GM12872 (cell line): ENCODE results near the gene TIMM21.

ENCODE experiments used
- TF ChIP-seq, protein P1 (sequence below): IDR thresholded peaks from 3 replicates; pipeline ENCODE4 v1.5.1; 2011; ENCODE audit warnings: low read depth, mild to moderate bottlenecking, low read length, moderate library complexity; ENCODE audit not compliant: insufficient read depth

The TIMM21 gene, protein sequence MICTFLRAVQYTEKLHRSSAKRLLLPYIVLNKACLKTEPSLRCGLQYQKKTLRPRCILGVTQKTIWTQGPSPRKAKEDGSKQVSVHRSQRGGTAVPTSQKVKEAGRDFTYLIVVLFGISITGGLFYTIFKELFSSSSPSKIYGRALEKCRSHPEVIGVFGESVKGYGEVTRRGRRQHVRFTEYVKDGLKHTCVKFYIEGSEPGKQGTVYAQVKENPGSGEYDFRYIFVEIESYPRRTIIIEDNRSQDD

DNA sequence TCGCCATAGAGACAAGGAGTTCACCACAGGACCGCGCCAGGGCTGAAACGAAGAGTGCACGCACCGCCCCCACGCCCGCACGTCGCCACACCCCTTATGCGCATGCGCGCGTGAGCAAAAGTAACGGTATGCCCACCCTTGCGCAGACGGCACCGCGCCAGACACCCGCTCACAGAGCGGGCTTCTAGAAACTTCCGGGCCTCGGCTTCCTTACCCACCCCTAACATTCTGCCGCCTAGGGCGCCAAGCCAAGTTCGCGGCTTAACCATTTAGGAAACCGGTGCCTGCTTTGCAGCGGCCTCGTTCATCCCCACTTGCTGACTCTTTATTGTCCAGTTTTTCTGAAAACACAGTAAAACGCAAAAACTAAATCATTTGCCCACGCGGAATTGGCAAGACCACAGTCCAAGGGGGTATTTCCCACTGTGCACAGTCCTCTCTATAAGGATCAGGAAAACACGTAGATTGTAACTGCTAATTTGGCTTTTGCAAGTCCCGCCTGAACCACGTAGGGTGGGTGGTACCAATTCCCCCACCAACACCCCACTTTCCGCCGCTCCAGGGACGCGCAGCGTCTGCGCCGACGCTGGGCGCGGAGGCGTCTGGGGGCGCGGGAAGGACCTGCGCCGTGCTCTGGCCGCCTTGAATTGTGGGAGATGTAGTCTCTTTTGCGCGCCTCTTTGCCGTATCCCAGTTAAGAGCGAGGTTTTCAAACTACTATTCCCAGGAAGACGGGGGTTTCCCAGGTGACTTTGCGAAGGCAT lies at the start of gene TIMM21, which contains the start of gene FBXO15:
TIMM21 (plus strand) TSS at position 745 of the 764 bp plus-strand sequence. CDS start 286 bp downstream, outside the sequence.
FBXO15 (minus strand) TSS at position 56 of the 764 bp plus-strand sequence; CDS start at position 7, 49 bp downstream.
- TF ChIP-seq, protein P1, sequence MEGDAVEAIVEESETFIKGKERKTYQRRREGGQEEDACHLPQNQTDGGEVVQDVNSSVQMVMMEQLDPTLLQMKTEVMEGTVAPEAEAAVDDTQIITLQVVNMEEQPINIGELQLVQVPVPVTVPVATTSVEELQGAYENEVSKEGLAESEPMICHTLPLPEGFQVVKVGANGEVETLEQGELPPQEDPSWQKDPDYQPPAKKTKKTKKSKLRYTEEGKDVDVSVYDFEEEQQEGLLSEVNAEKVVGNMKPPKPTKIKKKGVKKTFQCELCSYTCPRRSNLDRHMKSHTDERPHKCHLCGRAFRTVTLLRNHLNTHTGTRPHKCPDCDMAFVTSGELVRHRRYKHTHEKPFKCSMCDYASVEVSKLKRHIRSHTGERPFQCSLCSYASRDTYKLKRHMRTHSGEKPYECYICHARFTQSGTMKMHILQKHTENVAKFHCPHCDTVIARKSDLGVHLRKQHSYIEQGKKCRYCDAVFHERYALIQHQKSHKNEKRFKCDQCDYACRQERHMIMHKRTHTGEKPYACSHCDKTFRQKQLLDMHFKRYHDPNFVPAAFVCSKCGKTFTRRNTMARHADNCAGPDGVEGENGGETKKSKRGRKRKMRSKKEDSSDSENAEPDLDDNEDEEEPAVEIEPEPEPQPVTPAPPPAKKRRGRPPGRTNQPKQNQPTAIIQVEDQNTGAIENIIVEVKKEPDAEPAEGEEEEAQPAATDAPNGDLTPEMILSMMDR: no peak

DNA sequence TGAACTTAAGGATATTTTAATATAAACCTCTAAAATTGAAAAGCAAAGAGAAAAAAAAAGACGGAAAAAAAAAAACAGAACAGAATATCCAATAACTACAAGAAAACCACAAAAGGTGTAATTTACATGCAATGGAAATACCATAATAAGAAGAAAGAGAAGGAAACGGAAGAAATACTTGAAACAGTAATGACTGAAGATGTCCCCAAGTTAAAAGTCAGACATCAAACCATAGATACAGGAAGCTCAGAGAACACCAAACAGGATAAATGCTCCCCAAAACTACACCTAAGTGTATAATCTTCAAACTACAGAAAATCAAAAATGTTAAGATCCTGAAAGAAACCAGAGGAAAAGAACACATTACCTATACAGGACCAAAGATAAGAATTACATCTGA lies 39.9 kb upstream of the TIMM21 start:
- TF ChIP-seq, protein P1: no peak

DNA sequence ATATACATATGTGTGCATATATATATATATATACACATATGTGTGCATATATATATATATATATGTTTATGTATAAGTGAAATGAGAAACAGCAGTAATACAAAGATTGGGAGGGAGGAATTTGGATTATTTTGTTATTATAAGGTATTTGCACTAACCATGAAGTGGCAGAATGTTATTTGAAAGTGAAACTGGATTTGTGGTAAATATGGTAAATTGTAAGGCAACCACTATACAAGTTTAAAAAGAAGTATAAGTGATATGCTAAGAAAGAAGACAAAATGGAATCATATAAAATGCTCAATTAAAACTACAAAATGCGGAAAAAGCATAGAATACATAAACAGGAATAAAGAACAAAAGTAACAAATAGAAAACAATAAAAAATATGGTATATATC lies 38.2 kb upstream of the TIMM21 start:
- TF ChIP-seq, protein P1: no peak

DNA sequence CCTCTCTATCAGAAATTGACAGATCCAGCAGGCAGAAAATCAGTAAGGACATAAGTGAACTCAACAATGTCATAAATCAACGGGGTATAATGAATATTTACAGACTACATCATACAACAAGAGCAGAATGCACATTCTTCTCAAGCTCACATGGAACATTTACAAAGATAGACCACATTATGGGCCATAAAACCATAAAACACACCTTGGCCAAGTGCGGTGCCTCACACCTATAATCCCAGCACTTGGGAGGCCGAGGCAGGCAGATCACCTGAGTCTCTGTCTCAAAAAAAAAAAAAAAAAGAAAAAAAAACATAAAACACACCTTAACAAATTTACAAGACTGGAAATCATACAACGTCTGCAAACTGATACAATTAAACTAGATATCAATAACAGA lies 37.3 kb upstream of the TIMM21 start:
- TF ChIP-seq, protein P1: no peak

DNA sequence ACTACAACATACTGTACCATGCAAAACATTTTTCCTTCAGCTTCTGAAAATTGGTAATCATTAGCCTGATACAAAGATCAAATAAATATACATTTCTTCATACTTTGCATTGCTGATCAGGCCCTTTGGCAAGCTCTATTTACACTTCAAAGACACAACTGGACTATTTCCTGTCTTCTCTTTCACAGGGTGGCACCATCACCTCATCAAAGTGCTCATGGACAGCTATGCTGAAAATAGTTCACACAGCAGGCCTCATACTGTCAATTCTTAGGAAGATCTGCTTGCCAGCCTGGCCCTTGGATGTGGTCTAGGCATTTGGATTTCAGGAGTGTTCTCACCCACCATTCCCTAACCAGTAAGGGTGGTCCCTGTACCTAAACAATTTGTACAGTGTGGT lies 34.6 kb upstream of the TIMM21 start:
- TF ChIP-seq, protein P1: no peak

DNA sequence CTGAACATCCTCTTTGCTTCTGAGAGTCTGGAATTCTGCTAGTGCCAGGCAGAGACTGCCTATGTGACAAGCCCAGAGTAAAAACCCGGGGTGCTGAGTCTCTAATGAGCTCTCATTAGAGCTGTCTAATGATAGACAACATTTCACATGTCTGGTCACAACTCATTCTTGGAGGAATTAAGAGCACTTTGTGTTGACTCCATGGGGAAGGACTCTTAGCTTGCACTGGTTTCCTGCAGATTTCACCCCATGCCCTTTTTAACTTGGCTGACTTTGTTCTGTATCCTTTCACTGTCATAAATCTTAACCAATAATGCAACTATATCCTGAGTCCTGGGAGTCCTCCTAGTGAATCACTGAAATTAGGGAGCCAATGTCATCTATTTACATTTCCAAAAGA lies 34.2 kb upstream of the TIMM21 start:
- TF ChIP-seq, protein P1: no peak

DNA sequence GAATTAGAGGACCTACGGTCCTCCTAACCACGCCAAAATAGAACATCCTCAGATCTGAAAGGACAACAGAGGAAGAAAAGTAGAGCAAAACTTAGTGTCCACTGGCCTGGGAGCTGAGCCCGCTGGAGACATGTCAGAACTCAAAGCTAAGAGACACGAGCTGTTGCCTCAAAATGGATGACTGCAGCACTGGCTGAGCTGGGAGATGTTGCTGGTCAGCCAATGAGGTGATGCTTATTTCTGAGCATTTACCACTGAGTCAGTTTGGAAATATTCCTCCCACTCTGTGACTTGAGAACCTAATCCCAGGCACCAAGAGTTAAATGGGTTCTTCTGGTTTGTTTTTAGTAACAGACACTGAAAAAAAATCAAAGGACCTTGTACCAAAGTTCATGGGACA lies 33.3 kb upstream of the TIMM21 start:
- TF ChIP-seq, protein P1: no peak
